HG02840 (cell line): ENCODE data around the gene OR5D18.
"Not testable (repeated sequence)": the region's sequence is repeated elsewhere in the genome, so short reads cannot be mapped to it uniquely, and the experiment has no call there.

Source experiments
- ATAC-seq: cut with Tn5 transposase; IDR thresholded peaks from one replicate; pipeline ENCODE4 v1.9.1; 2021; ENCODE audit warnings: mild to moderate bottlenecking, moderate library complexity, moderate number of reproducible peaks; ENCODE audit not compliant: unreplicated experiment, low FRiP score

Gene OR5D18

DNA sequence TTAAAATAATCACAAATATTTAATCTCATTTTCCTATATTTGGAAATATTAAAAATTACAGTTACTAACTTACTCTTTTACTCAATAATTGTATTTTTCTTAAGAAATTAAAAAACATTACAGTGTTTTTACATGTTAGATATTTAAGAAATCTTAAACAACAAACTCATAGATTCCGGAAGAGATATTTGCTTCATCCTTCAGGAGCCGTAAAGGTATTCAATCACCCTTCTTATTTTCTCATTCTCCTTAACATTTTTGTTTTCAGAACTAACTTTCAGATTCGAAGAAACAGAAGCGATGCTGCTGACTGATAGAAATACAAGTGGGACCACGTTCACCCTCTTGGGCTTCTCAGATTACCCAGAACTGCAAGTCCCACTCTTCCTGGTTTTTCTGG lies at the start of gene OR5D18:
TSS of gene OR5D18 (plus strand) at position 301 of the 400 bp plus-strand sequence. CDS start at position 301, 0 bp downstream.
- ATAC-seq = no peak

GRCh38 chr11:55773138-55773537 lies 46.3 kb upstream of the OR5D18 start, which contains the start of gene OR5D13:
Gene OR5D13 (plus strand): TSS chr11:55773438. CDS start chr11:55773438, 0 bp downstream.
- ATAC-seq = no peak

DNA sequence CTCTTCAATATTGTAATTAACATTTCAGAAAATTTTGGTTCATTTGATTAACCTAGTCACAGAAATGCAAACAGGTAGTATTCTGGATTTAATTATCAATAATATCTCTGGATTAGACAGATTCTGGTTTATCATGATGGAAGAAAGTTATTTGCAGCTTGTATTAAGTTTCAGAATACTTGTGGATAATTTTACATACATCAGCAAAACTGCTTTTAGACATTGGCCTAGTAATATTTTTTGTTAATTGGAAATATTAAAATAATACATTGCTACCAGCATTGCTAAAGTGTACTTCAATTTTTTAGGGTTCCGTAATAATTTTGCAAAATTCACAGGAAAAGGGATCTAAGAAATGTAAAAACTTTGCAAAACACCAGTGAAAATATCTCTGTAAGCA lies 27.8 kb upstream of the OR5D18 start:
- no peak for ATAC-seq

GRCh38 chr11:55793321-55793720 lies 26.1 kb upstream of the OR5D18 start:
- ATAC-seq = no peak

DNA sequence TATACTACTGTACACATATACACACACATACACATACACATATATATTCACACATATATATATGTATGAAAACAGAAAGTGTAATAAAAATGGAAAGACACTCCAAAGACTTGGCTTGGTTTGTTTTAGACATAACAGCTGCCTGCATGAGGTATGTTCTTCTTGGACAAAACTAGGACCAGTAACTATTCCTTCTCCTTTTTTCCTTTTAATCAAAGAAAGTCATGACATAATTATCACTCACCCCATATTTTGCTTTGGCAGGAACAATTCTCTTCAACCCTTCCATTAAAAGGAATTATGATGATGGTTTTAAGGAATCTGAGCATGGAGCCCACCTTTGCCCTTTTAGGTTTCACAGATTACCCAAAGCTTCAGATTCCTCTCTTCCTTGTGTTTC lies 24.2 kb upstream of the OR5D18 start, which contains the start of gene OR5D14:
TSS of gene OR5D14 (plus strand) at position 301 of the 400 bp plus-strand sequence. CDS start at position 301, 0 bp downstream.
- ATAC-seq = no peak

DNA sequence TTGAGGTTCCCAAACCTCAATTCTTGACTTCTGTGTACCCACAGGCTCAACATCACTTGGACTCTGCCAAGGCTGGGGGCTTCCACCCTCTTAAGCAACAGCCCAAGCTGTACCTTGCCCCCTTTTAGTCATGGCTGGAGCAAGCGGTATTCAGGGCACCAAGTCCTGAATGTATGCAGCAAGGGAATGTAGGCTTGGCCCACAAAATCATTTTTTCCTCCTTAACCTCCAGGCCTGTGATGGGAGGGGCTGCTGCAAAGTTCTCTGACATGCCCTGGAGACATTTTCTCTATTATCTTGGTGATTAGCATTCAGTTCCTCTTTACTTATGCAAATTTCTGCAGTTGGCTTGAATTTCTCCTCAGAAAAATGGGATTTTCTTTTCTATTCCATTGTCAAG lies 13.2 kb upstream of the OR5D18 start:
- no peak for ATAC-seq

DNA sequence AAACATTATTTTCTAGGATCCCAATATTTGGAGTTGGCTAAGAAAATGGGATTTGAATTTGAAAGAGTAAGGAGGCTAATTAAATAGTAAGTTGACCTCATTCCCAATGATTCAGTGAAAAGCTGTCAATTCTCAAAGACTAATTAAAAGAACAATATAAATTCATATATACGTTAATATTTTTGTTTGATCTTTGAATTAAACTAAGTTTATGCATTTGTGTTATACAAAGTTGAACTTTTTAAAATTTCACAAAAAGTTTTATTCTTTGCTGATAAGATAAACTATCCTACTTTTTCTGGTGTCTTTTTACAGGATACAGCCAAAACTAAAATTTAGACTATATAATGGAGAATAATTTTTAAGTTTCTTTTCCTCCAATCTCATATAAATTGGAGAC lies 8.4 kb upstream of the OR5D18 start, which contains the start of gene OR5L1:
TSS of gene OR5L1 (plus strand) at position 301 of the 400 bp plus-strand sequence. CDS start 100 bp downstream, outside the sequence.
- no peak for ATAC-seq

DNA sequence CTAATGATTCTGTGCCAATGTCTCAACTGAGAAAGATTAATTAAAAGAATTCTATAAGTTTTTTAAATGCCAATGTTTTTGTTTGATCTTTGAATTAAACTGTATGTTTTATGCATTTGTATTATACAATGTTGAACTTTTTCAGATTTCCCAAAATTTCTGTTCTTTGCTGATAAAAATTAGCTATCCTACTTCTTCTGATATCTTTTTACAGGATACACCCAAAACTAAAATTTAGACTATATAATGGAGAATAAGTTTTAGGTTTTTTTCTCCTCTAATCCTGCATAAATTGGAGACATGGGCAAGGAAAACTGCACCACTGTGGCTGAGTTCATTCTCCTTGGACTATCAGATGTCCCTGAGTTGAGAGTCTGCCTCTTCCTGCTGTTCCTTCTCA lies 7.5 kb downstream of the OR5D18 start, which contains the start of gene OR5L2:
TSS of gene OR5L2 (plus strand) at position 301 of the 400 bp plus-strand sequence. CDS start at position 301, 0 bp downstream.
- ATAC-seq = no peak

DNA sequence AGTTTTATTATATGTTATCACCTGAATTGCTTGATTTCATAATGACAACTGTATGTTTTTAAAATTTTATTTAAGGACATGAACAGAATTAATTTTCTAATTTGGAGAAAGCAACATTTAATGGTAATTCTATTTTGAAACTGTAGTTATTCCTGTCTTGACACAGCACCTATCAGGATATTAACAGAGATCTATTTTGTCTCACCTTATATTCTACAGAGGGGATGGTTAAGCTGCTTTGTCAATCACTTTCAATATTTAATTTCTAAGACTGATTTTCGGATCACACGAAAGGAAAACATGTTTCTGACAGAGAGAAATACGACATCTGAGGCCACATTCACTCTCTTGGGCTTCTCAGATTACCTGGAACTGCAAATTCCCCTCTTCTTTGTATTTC lies 19.0 kb downstream of the OR5D18 start, which contains the start of gene OR5D16:
TSS of gene OR5D16 (plus strand) at position 301 of the 400 bp plus-strand sequence. CDS start at position 301, 0 bp downstream.
- no peak for ATAC-seq

DNA sequence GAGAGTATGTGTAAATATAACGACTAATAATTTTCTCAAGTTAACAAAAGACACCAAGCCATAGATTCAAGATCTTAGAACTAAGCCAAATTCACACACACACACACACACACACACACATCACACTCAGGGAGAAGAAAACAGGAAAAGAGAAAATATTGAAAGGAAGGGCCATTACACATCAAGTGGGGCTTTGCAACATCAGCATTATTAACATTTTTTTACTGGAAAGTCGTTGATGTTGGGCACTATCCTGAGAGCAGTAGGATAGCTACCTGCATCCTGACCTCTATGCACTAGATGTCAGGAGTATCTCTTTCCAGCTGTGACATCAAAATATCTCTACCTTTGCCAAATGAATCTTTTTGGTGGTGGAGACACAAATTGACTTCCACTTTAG lies 28.0 kb downstream of the OR5D18 start:
- no peak for ATAC-seq

GRCh38 chr11:55849037-55849436 lies 29.6 kb downstream of the OR5D18 start:
- no peak for ATAC-seq

DNA sequence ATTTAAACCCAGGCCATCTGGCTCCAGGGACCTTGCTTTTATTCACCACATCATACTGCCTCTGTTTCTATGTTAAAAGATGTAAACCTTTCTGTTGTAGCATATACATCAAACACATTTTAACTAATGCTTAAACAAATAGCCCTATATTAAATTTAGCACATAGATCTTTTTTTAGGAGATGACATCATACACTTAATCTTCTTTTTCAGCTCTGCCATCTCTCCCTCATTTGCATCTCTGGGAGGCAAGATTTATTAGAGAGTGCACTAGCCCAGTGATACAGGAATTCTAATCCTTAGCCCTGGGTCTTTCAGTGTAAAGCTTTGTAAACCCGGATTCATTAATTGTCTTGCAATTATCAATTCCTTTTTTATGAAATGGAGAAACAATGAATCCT lies 32.7 kb downstream of the OR5D18 start:
- ATAC-seq = no peak

DNA sequence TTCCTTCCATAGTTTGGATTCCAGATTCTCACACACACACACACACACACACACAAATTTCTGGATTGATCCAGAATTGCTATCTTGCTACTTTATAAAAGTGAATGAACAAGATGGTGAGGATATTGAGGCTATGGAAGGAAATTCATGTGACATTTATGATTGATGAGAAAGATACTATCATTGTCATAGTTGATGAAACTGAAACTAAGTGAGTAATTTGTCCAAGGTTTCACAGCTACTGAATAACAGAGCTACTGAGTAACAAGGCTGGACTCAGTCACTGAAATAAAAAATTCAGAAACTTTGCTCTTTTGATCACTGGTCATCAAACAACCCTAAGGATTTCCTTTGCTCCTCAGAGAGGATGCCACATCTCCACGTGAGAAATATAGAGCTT lies 35.3 kb downstream of the OR5D18 start:
- no peak for ATAC-seq

- ATAC-seq = not testable (repeated sequence)
These were observed 47.9 kb downstream of the OR5D18 start for GRCh38 chr11:55867354-55867753.
